Activated T-cell treated with anti-CD3 and anti-CD28 coated beads, Interleukin-2, amount 50 U/mL, for 72 hours (primary cell): ENCODE data around the gene MORC2. TPM values are rescaled to one million over a fixed set of nuclear protein-coding genes. Genes with fewer than 3 reads are reported as not detected.

Experiments used
- ATAC-seq, 2 donors: fragments of 150-1000 bp; cut with Tn5 transposase; replicated peaks in 1 of 2; 2 replicates each; pipeline ENCODE4 v1.10.0; 2021; ENCODE audit warnings: moderate library complexity in 2 of 2, mild to moderate bottlenecking in 1 of 2
- DNase-seq, 2 donors: peaks; one replicate each; pipeline ENCODE4 v3.0.0; 2021 to 2022; ENCODE audit warnings: mixed read lengths in 1 of 2
- H3K27ac Mint-ChIP-seq: one replicate; pipeline ENCODE4 v1.8.0; 2022; ENCODE audit warnings: mild to moderate bottlenecking, moderate library complexity, mixed read lengths
- H3K27me3 Mint-ChIP-seq: one replicate; pipeline ENCODE4 v1.8.0; 2022; ENCODE audit warnings: low read depth, mixed read lengths
- H3K36me3 Mint-ChIP-seq, 2 donors: one replicate each; pipeline ENCODE4 v1.8.0; 2022; ENCODE audit warnings: mixed read lengths in 2 of 2, mild to moderate bottlenecking in 1 of 2; ENCODE audit not compliant: insufficient read depth in 2 of 2
- H3K4me1 Mint-ChIP-seq: one replicate; pipeline ENCODE4 v1.8.0; 2022; ENCODE audit warnings: low read depth, mixed read lengths
- H3K4me3 Mint-ChIP-seq, 2 donors: one replicate each; pipeline ENCODE4 v1.8.0; 2022; ENCODE audit warnings: mild to moderate bottlenecking in 2 of 2, mixed read lengths in 2 of 2, moderate library complexity in 2 of 2
- H3K9me3 Mint-ChIP-seq, 2 donors: one replicate each; pipeline ENCODE4 v1.8.0; 2022; ENCODE audit warnings: mixed read lengths in 2 of 2
- total RNA-seq, 2 donors: library from RNA; stranded (reverse); gene quantifications; one replicate each; pipeline ENCODE4 v1.2.3, GENCODE V29; 2022

The MORC2 gene
- total RNA-seq, 2 donors from 2014 or later, result 27.2 to 42.0 TPM

- Mint-ChIP-seq H3K27me3 (no peaks in the 10 kb centered on the region), H3K27ac (no peak overlapping the region), H3K9me3 (no peaks in the 10 kb centered on the region), H3K4me3 (no peak overlapping the region), H3K36me3 (peaks cover 3 to 11% of the 10 kb centered on the region in 2 donors), H3K4me1 (peaks cover 8% of the 10 kb centered on the region)
- DNase-seq (no peak), ATAC-seq (no peak)
Measured at GRCh38 chr22:30903876-30904460, 64.6 kb downstream of the MORC2 start.

- peaks cover 8% of the 10 kb centered on the region for H3K4me1 Mint-ChIP-seq
- no peak for ATAC-seq
- no peaks in the 10 kb centered on the region for H3K27me3 Mint-ChIP-seq
- peaks cover 6 to 11% of the 10 kb centered on the region in 2 donors for H3K36me3 Mint-ChIP-seq
- H3K9me3 Mint-ChIP-seq, result no peaks in the 10 kb centered on the region
- no peak overlapping the region for H3K4me3 Mint-ChIP-seq
- no peak overlapping the region for H3K27ac Mint-ChIP-seq
- DNase-seq, result no peak
Measured at GRCh38 chr22:30902496-30903357, 65.8 kb downstream of the MORC2 start.

- Mint-ChIP-seq H3K4me1 (peaks cover 24% of the 10 kb centered on the region), H3K36me3 (peaks cover 4 to 5% of the 10 kb centered on the region in 2 donors), H3K4me3 (no peak overlapping the region), H3K27ac (peak overlapping the region; percentile 49), H3K27me3 (no peaks in the 10 kb centered on the region), H3K9me3 (no peaks in the 10 kb centered on the region)
- no peak for DNase-seq
- ATAC-seq, result no peak
Measured at GRCh38 chr22:30894371-30894740, 74.2 kb downstream of the MORC2 start.

- Mint-ChIP-seq H3K9me3 (no peaks in the 10 kb centered on the region), H3K4me3 (peak overlapping the region; percentile 26 to 27), H3K27me3 (no peaks in the 10 kb centered on the region), H3K36me3 (peaks cover 2 to 5% of the 10 kb centered on the region in 2 donors), H3K27ac (peak overlapping the region; percentile 49), H3K4me1 (peaks cover 24% of the 10 kb centered on the region)
- ATAC-seq, result no peak
- DNase-seq, result no peak
Measured at GRCh38 chr22:30893434-30894370, 74.9 kb downstream of the MORC2 start.

GRCh38 chr22:30892731-30893221 lies 75.8 kb downstream of the MORC2 start:
- no peak overlapping the region for H3K27ac Mint-ChIP-seq
- ATAC-seq (no peak), DNase-seq (no peak)
- no peaks in the 10 kb centered on the region for H3K9me3 Mint-ChIP-seq
- H3K4me1 Mint-ChIP-seq, result peaks cover 24% of the 10 kb centered on the region
- H3K4me3 Mint-ChIP-seq, result no peak overlapping the region
- peaks cover 2% of the 10 kb centered on the region in 2 donors for H3K36me3 Mint-ChIP-seq
- no peaks in the 10 kb centered on the region for H3K27me3 Mint-ChIP-seq

- no peak overlapping the region for H3K27ac Mint-ChIP-seq
- peaks cover 1 to 2% of the 10 kb centered on the region in 2 donors for H3K36me3 Mint-ChIP-seq
- no peak for ATAC-seq
- H3K27me3 Mint-ChIP-seq, result no peaks in the 10 kb centered on the region
- H3K9me3 Mint-ChIP-seq, result no peaks in the 10 kb centered on the region
- no peak overlapping the region for H3K4me3 Mint-ChIP-seq
- H3K4me1 Mint-ChIP-seq, result peaks cover 24% of the 10 kb centered on the region
- no peak for DNase-seq
Measured at GRCh38 chr22:30892286-30892685, 76.3 kb downstream of the MORC2 start.

GRCh38 chr22:30891781-30892180 lies 76.8 kb downstream of the MORC2 start:
- H3K27ac Mint-ChIP-seq, result no peak overlapping the region
- DNase-seq (no peak), ATAC-seq (no peak)
- H3K9me3 Mint-ChIP-seq, result no peaks in the 10 kb centered on the region
- H3K4me3 Mint-ChIP-seq, result no peak overlapping the region
- no peaks in the 10 kb centered on the region for H3K27me3 Mint-ChIP-seq
- peaks cover 0 to 2% of the 10 kb centered on the region in 2 donors for H3K36me3 Mint-ChIP-seq
- H3K4me1 Mint-ChIP-seq, result peaks cover 24% of the 10 kb centered on the region

- no peak overlapping the region for H3K27ac Mint-ChIP-seq
- ATAC-seq, result no peak
- no peaks in the 10 kb centered on the region for H3K9me3 Mint-ChIP-seq
- H3K4me3 Mint-ChIP-seq, result no peak overlapping the region
- H3K36me3 Mint-ChIP-seq, result peaks cover 0 to 2% of the 10 kb centered on the region in 2 donors
- H3K4me1 Mint-ChIP-seq, result peaks cover 24% of the 10 kb centered on the region
- no peak for DNase-seq
- H3K27me3 Mint-ChIP-seq, result no peaks in the 10 kb centered on the region
Measured at GRCh38 chr22:30891443-30891755, 77.2 kb downstream of the MORC2 start.

GRCh38 chr22:30890686-30891442 lies 77.7 kb downstream of the MORC2 start:
- Mint-ChIP-seq H3K27ac (no peak overlapping the region), H3K9me3 (no peaks in the 10 kb centered on the region), H3K27me3 (no peaks in the 10 kb centered on the region), H3K4me1 (peaks cover 24% of the 10 kb centered on the region), H3K36me3 (no peaks in the 10 kb centered on the region), H3K4me3 (no peak overlapping the region)
- DNase-seq, result peak; percentile 29 to 41
- ATAC-seq, result peak; percentile 54 to 68

- DNase-seq, result no peak
- Mint-ChIP-seq H3K27ac (no peak overlapping the region), H3K27me3 (no peaks in the 10 kb centered on the region), H3K4me3 (no peak overlapping the region), H3K4me1 (peaks cover 24% of the 10 kb centered on the region), H3K9me3 (no peaks in the 10 kb centered on the region), H3K36me3 (no peaks in the 10 kb centered on the region)
- ATAC-seq, result no peak
Measured at GRCh38 chr22:30889996-30890480, 78.5 kb downstream of the MORC2 start.

- DNase-seq, result no peak
- H3K27ac Mint-ChIP-seq, result no peak overlapping the region
- H3K4me1 Mint-ChIP-seq, result peaks cover 21% of the 10 kb centered on the region
- H3K9me3 Mint-ChIP-seq, result no peaks in the 10 kb centered on the region
- no peak for ATAC-seq
- no peaks in the 10 kb centered on the region for H3K36me3 Mint-ChIP-seq
- no peaks in the 10 kb centered on the region for H3K27me3 Mint-ChIP-seq
- no peak overlapping the region for H3K4me3 Mint-ChIP-seq
Measured at GRCh38 chr22:30889268-30889995, 79.1 kb downstream of the MORC2 start.

GRCh38 chr22:30887861-30888260 lies 80.7 kb downstream of the MORC2 start:
- H3K4me3 Mint-ChIP-seq, result no peak overlapping the region
- DNase-seq, result no peak
- ATAC-seq, result no peak
- H3K9me3 Mint-ChIP-seq, result no peaks in the 10 kb centered on the region
- H3K36me3 Mint-ChIP-seq, result no peaks in the 10 kb centered on the region
- H3K27ac Mint-ChIP-seq, result no peak overlapping the region
- H3K4me1 Mint-ChIP-seq, result peaks cover 8% of the 10 kb centered on the region
- H3K27me3 Mint-ChIP-seq, result no peaks in the 10 kb centered on the region
